Effector memory CD4-positive, alpha-beta T cell (primary cell): ENCODE data around the gene TMEM138.
"Not testable (repeated sequence)": the region's sequence is repeated elsewhere in the genome, so short reads cannot be mapped to it uniquely, and the experiment has no call there.

Experiments used
- DNase-seq, 3 donors: peaks; one replicate each; pipeline ENCODE4 v3.0.0-alpha.2; 2020
- H3K27ac ChIP-seq: 2 replicates; pipeline ENCODE4 v1.7.0; 2013; ENCODE audit warnings: mild to moderate bottlenecking, low read length, moderate library complexity; ENCODE audit not compliant: insufficient read depth, poor library complexity, severe bottlenecking
- H3K27me3 ChIP-seq: replicated peaks from 2 replicates; pipeline ENCODE4 v1.7.0; 2013; ENCODE audit warnings: mild to moderate bottlenecking, low read length; ENCODE audit not compliant: insufficient read depth, control insufficient read depth, poor library complexity, severe bottlenecking
- H3K36me3 ChIP-seq: 2 replicates; pipeline ENCODE4 v1.7.0; 2013; ENCODE audit warnings: mild to moderate bottlenecking, low read length, moderate library complexity; ENCODE audit not compliant: control insufficient read depth, insufficient read depth
- H3K4me1 ChIP-seq: 2 replicates; pipeline ENCODE4 v1.7.0; 2013; ENCODE audit warnings: low read length, mild to moderate bottlenecking; ENCODE audit not compliant: control insufficient read depth, insufficient read depth, poor library complexity, severe bottlenecking
- H3K4me3 ChIP-seq: 2 replicates; pipeline ENCODE4 v1.7.0; 2013; ENCODE audit warnings: low read length, low read depth, mild to moderate bottlenecking; ENCODE audit not compliant: insufficient read depth, poor library complexity, severe bottlenecking
- H3K9me3 ChIP-seq: 2 replicates; pipeline ENCODE4 v1.7.0; 2013; ENCODE audit warnings: mild to moderate bottlenecking, low read length, moderate library complexity; ENCODE audit not compliant: control insufficient read depth

TMEM138 gene

DNA sequence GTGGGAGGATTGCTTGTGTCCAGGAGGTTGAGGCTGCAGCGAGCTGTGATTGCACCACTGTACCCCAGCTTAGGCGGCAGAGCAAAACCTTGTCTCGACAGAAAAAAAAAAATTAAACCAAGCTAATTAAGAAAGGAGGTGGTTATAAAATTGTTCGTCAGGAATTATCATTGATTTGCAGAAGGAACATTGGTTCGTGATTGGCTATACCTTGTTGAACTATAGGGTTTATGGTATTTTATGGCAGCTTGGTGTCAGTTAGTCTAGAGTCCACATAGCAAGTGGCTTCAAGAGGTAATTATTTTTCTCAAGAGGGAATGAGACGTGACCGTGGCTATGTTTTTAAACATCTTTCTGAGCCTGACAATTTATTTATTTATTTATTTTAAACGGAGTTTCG lies 18.7 kb downstream of the TMEM138 start:
- H3K9me3 ChIP-seq = no peaks in the 10 kb centered on the region
- H3K4me3 ChIP-seq = no peak overlapping the region
- DNase-seq = no peak
- H3K27ac ChIP-seq = no peak overlapping the region
- H3K27me3 ChIP-seq = no peaks in the 10 kb centered on the region
- no peaks in the 10 kb centered on the region for H3K36me3 ChIP-seq
- H3K4me1 ChIP-seq = no peaks in the 10 kb centered on the region

DNA sequence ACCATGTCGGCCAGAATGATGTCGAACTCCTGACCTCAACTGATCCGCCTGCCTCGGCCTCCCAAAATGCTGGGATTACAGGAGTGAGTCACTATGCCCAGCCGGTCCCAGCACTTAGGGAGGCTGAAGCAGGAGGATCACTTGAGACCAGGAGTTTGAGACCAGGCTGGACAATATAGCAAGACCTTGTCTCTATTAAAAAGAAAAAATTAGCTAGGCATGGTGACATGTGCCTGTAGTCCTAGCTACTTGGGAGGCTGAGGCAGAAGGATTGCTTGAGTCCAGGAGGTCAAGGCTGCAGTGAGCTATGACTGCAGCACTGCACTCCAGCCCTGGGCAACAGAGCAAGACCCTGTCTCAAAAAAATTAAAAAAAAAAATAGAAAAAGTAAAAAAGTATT lies 21.7 kb downstream of the TMEM138 start:
- not testable (repeated sequence) for H3K4me3 ChIP-seq, H3K36me3 ChIP-seq, H3K4me1 ChIP-seq, DNase-seq, H3K9me3 ChIP-seq, H3K27me3 ChIP-seq, H3K27ac ChIP-seq

DNA sequence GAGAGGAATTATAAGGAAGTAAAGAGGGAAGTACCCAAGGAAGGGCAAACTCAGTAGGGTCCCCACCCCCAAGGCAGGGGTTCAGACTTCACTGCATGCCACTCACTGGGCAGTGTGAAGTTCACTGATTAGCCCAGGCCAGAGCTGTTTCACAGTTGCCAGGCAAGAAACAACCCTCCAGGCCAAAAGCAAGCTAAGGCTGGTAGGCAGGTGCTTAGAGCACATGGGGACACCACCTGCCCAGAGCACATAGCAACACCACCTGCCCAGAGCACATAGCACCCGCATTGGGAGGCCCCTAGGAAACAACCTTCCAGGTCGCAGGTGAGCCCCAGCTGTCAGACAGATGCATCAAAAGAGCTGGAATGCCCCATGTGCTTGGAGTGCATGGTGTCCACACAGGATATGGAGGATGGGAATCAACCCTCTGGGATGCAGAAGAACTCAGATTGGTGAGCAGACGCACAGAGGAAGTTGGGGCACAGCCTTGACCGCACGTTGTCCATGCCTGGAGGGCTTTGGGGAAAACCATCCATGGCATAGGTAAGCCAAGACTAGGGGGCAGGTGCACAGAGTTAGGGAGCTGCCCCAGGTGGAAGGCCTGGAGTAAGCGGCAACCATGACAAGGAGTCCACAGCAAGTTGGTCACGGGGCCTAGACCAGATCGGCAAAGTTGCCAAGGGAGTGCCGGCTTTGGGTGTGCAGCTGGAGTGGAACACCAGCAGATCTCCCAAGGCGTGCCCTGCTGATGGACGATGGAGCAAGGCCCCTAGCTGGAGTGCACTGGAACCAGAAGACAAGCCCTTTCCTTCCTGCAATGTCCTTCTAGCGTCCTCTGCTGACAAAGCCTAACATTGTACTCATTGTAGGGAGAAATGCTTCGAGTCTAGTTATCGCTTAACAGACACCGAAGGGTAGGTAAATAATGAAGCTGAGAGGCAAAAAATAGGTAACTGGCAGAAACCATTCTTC lies 22.4 kb downstream of the TMEM138 start:
- H3K27ac ChIP-seq = no peak overlapping the region
- DNase-seq = no peak
- H3K9me3 ChIP-seq = no peaks in the 10 kb centered on the region
- no peaks in the 10 kb centered on the region for H3K4me1 ChIP-seq
- H3K36me3 ChIP-seq = no peaks in the 10 kb centered on the region
- no peak overlapping the region for H3K4me3 ChIP-seq
- no peaks in the 10 kb centered on the region for H3K27me3 ChIP-seq

DNA sequence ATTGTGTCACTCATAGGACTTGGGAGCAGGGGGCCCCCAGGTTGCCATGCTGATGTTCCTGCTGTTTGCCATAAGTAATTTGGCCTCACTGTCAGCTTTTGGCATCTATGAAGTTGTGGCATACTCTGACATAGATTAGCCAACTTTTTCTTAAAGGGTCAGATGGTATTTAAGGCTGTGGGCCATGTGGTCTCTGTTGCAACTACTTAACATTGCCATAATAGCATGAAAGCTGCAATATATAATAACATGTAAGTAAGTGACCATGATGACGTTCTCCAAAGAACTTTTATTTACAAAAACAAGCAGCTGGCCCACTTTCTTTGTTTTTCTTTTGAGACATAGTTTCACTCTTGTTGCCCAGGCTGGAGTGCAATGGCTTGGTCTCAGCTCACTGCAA lies 28.0 kb downstream of the TMEM138 start:
- no peak overlapping the region for H3K4me3 ChIP-seq
- peaks cover 4% of the 10 kb centered on the region for H3K36me3 ChIP-seq
- no peak overlapping the region for H3K27ac ChIP-seq
- no peak for DNase-seq
- H3K9me3 ChIP-seq = no peaks in the 10 kb centered on the region
- no peaks in the 10 kb centered on the region for H3K27me3 ChIP-seq
- peaks cover 9% of the 10 kb centered on the region for H3K4me1 ChIP-seq

DNA sequence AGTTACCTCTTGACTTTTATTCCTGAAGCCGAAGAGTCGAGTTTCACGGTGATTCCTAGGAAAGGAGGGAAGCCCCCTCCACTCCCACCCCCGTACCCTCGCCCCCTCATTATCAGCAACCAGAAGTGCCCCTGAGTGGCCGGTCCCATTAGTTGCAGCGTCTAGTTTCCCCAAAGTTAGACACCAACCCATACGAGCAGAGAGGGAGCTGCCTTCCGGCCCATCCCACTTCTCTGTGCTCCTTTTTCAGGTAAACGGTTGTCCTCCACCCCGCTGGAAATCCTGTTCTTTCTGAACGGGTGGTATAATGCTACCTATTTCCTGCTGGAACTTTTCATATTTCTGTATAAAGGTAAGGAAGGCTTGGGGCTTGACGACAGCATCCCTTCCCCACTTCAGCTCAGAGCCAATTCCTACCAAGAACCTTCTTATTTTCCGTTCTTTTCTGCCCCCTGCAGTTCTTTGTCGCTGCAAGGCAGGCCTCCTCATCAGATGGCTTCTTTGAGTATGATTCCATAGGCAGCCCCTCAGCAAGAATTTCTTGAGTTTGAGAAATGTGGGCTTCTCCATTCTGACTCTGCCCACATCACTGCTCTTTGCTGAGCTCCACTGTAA lies 30.9 kb downstream of the TMEM138 start:
- peak overlapping the region; percentile 69 for H3K27ac ChIP-seq
- no peaks in the 10 kb centered on the region for H3K9me3 ChIP-seq
- H3K4me1 ChIP-seq = peaks cover 9% of the 10 kb centered on the region
- no peaks in the 10 kb centered on the region for H3K27me3 ChIP-seq
- H3K36me3 ChIP-seq = peaks cover 13% of the 10 kb centered on the region
- H3K4me3 ChIP-seq = peak overlapping the region; percentile 54
- DNase-seq = no peak

DNA sequence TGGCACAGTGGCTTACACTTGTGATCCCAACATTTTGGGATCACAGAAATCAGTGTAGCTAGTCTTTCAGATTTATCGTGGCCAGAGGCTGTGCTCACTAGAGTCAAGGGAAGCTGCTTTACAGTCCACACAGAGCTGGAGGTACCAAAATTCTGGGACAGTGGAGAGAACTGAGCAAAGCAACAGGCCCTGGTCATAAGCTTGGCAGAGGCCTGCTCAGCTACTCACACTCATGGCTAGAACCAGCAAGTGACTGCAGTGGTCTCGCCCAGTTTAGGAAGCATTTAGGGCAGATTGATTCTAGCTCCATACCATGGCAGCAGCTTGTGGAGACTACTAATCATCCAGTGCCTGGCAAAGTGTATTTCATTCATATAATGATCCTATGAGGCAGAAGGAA lies 39.0 kb downstream of the TMEM138 start:
- no peak for DNase-seq
- Histone ChIP-seq H3K4me1 (no peaks in the 10 kb centered on the region), H3K4me3 (no peak overlapping the region), H3K9me3 (no peaks in the 10 kb centered on the region), H3K36me3 (peaks cover 42% of the 10 kb centered on the region), H3K27ac (no peak overlapping the region), H3K27me3 (no peaks in the 10 kb centered on the region)

DNA sequence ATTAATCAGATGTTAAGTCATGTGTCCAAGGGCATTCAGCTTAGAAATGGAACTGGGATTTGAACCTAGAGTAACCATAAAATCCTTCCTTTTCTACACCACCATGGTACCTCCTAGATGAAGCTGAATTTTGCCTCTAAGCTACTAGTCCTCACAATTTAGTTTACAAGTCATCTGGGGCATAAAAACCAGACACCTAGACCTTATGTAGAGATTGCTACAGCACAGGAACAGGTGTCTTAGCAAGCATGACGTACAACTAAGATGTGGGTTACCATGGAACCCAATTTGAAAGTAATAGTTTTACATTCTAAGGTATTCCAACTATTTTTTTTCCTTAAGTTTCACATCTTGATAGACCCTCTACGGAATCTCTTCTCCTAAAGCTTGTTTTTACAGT lies 39.4 kb downstream of the TMEM138 start:
- peaks cover 46% of the 10 kb centered on the region for H3K36me3 ChIP-seq
- no peak overlapping the region for H3K4me3 ChIP-seq
- H3K27ac ChIP-seq = no peak overlapping the region
- no peak for DNase-seq
- no peaks in the 10 kb centered on the region for H3K9me3 ChIP-seq
- H3K27me3 ChIP-seq = no peaks in the 10 kb centered on the region
- no peaks in the 10 kb centered on the region for H3K4me1 ChIP-seq

DNA sequence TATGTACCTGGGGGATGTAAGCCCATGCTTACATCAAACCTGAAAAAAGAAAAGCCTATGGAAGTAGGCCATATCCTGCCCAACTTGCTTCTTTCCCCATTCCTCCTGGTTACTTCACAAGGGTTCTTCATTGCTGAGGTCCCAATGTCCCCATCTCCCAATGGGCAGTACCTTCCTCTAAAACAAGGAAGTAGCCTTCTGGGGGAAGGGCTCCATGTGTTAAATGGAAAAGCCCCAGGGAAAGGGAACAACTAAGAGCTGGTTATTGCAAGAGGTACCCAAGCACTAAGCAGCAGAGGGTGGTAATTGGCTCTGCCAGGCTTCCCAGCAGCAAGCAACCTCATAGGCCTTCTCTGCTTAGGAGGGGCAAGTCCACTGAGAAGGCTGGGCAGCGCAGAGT lies 41.5 kb downstream of the TMEM138 start:
- Histone ChIP-seq H3K9me3 (no peaks in the 10 kb centered on the region), H3K27ac (no peak overlapping the region), H3K4me3 (no peak overlapping the region), H3K4me1 (no peaks in the 10 kb centered on the region), H3K36me3 (peaks cover 56% of the 10 kb centered on the region), H3K27me3 (no peaks in the 10 kb centered on the region)
- DNase-seq = no peak

DNA sequence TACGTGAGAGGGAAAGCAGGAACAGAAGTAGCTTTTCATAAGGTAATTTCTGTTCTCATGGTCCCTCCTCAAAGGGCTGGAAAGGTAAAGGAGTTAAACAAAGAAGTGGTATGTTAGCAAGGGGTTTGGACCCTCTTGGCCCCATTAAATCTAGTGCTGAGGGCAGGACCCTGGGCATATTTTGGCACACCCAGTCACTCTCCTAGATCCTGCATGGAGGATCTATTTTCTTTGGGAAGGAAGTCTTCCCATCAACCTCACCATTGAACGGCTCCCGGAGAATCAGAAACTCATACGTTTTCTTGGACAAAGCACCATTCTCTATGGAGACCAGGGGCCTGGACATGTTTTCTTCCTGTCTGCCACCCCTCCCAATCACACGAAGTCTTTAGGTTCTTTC lies 41.9 kb downstream of the TMEM138 start:
- H3K27me3 ChIP-seq = no peaks in the 10 kb centered on the region
- H3K4me3 ChIP-seq = no peak overlapping the region
- DNase-seq = no peak
- no peaks in the 10 kb centered on the region for H3K9me3 ChIP-seq
- H3K27ac ChIP-seq = no peak overlapping the region
- no peaks in the 10 kb centered on the region for H3K4me1 ChIP-seq
- H3K36me3 ChIP-seq = peaks cover 59% of the 10 kb centered on the region

DNA sequence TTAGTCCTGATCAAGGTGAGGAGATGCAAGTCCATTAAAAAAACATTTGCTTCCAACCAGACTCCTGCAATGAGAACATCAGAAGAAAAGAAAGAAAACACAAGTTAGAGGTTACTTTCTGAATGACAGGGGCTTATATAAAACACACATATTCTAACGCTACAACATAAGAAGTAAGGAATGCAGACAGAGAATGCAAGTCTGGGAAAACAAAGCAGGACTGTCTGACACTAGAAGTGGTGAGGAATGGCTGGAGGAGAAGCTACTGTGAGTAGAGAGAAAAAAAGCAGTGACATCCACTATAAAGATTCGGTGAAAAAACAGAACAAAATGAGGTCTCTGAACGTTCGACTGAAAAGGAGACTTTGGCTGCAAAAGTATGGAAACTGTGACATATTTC lies 42.5 kb downstream of the TMEM138 start:
- H3K27ac ChIP-seq = no peak overlapping the region
- no peaks in the 10 kb centered on the region for H3K9me3 ChIP-seq
- no peaks in the 10 kb centered on the region for H3K27me3 ChIP-seq
- peaks cover 61% of the 10 kb centered on the region for H3K36me3 ChIP-seq
- H3K4me3 ChIP-seq = no peak overlapping the region
- DNase-seq = no peak
- no peaks in the 10 kb centered on the region for H3K4me1 ChIP-seq
